ENCODE data around the gene IRX6.

- TF ChIP-seq, protein P1, sequence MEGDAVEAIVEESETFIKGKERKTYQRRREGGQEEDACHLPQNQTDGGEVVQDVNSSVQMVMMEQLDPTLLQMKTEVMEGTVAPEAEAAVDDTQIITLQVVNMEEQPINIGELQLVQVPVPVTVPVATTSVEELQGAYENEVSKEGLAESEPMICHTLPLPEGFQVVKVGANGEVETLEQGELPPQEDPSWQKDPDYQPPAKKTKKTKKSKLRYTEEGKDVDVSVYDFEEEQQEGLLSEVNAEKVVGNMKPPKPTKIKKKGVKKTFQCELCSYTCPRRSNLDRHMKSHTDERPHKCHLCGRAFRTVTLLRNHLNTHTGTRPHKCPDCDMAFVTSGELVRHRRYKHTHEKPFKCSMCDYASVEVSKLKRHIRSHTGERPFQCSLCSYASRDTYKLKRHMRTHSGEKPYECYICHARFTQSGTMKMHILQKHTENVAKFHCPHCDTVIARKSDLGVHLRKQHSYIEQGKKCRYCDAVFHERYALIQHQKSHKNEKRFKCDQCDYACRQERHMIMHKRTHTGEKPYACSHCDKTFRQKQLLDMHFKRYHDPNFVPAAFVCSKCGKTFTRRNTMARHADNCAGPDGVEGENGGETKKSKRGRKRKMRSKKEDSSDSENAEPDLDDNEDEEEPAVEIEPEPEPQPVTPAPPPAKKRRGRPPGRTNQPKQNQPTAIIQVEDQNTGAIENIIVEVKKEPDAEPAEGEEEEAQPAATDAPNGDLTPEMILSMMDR (IDR thresholded peaks at IDR 0.05; ENCODE audit: extremely low read depth in 1 of 2, insufficient read depth in 1 of 2, low read depth in 1 of 2, low read length in 2 of 2), result no peak
- TF ChIP-seq POLR2A (IDR thresholded peaks at IDR 0.05; ENCODE audit: low read depth, low read length) (no peak), MYC (IDR thresholded peaks at IDR 0.05; ENCODE audit: low read depth, low read length) (no peak), JUN (IDR thresholded peaks at IDR 0.05; ENCODE audit: borderline replicate concordance, insufficient read depth, insufficient read length, low read depth) (no peak), EZH2 (IDR thresholded peaks at IDR 0.05; ENCODE audit: borderline replicate concordance, low read depth, low read length, severe bottlenecking) (no peak)
- TF ChIP-seq, protein P2, sequence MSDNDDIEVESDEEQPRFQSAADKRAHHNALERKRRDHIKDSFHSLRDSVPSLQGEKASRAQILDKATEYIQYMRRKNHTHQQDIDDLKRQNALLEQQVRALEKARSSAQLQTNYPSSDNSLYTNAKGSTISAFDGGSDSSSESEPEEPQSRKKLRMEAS (IDR thresholded peaks at IDR 0.05; ENCODE audit: insufficient read depth, insufficient read length), result no peak
These were observed 22.5 kb upstream of the IRX6 start for GRCh38 chr16:55301385-55302008.

Data from endothelial cell of umbilical vein (primary cell).